Osteoblast (primary cell): ENCODE data around the gene VPS35L. TPM values are rescaled to one million over a fixed set of nuclear protein-coding genes. Genes with fewer than 3 reads are reported as not detected.
"Not testable (repeated sequence)": the region's sequence is repeated elsewhere in the genome, so short reads cannot be mapped to it uniquely, and the experiment has no call there.

Experiments
- DNase-seq: peaks from one replicate; pipeline ENCODE4 v3.0.0; 2011; ENCODE audit warnings: low spot score, mixed read lengths; ENCODE audit not compliant: insufficient read length; ENCODE audit errors: missing footprints
- H2AFZ ChIP-seq: 2 replicates; pipeline ENCODE4 v1.6.0; 2011; ENCODE audit warnings: mild to moderate bottlenecking, low read length
- H3K27ac ChIP-seq: 2 replicates; pipeline ENCODE4 v1.5.1; 2011; ENCODE audit warnings: mild to moderate bottlenecking, low read depth, low read length, moderate library complexity
- H3K27me3 ChIP-seq: 2 replicates; pipeline ENCODE4 v1.6.0; 2012; ENCODE audit warnings: mild to moderate bottlenecking, control low read depth, inconsistent platforms, low read length, moderate library complexity; ENCODE audit not compliant: insufficient read depth
- H3K36me3 ChIP-seq: 2 replicates; pipeline ENCODE4 v1.5.1; 2011; ENCODE audit warnings: mild to moderate bottlenecking, low read length, control low read depth, moderate library complexity; ENCODE audit not compliant: insufficient read depth
- H3K4me1 ChIP-seq: 2 replicates; pipeline ENCODE4 v1.5.1; 2011; ENCODE audit warnings: mild to moderate bottlenecking, low read length, control low read depth, moderate library complexity; ENCODE audit not compliant: insufficient read depth
- H3K4me2 ChIP-seq: 2 replicates; pipeline ENCODE4 v1.6.0; 2011; ENCODE audit warnings: mild to moderate bottlenecking, low read length; ENCODE audit not compliant: insufficient read depth
- H3K4me3 ChIP-seq: fragments of 200-600 bp; sonication (generic); 3 replicates; pipeline ENCODE4 v1.5.1; 2012; ENCODE audit warnings: mild to moderate bottlenecking, low read length, inconsistent platforms; ENCODE audit not compliant: insufficient read depth
- H3K79me2 ChIP-seq: 2 replicates; pipeline ENCODE4 v1.6.0; 2012; ENCODE audit warnings: mild to moderate bottlenecking, low read length, control low read depth, inconsistent platforms; ENCODE audit not compliant: insufficient read depth
- H3K9me3 ChIP-seq: 2 replicates; pipeline ENCODE4 v1.5.1; 2011; ENCODE audit warnings: low read depth, low read length, control low read depth
- H4K20me1 ChIP-seq: 2 replicates; pipeline ENCODE4 v1.6.0; 2012; ENCODE audit warnings: mild to moderate bottlenecking, low read length, control low read depth; ENCODE audit not compliant: insufficient read depth
- CTCF ChIP-seq: IDR thresholded peaks from 2 replicates; pipeline ENCODE4 v1.5.1; 2011; ENCODE audit warnings: mild to moderate bottlenecking, low read depth, low read length, moderate library complexity; ENCODE audit errors: extremely low read depth
- total RNA-seq: library from RNA; depleted of rRNA; stranded (reverse); fragments of >200 nt; gene quantifications from 2 replicates; pipeline ENCODE4 v1.2.3, GENCODE V29; 2012

The VPS35L gene
- total RNA-seq, 1 donor: 64.8 TPM

- no peak for DNase-seq
- TF ChIP-seq CTCF: no peak
- Histone ChIP-seq H2AFZ (no peak overlapping the region), H4K20me1 (no peaks in the 10 kb centered on the region), H3K27ac (no peak overlapping the region), H3K79me2 (no peaks in the 10 kb centered on the region), H3K4me1 (no peaks in the 10 kb centered on the region), H3K36me3 (peaks cover 4% of the 10 kb centered on the region), H3K4me2 (no peak overlapping the region), H3K27me3 (no peaks in the 10 kb centered on the region), H3K4me3 (no peak overlapping the region), H3K9me3 (no peaks in the 10 kb centered on the region)
These were observed 104.1 kb downstream of the VPS35L start for GRCh38 chr16:19659554-19659953.

GRCh38 chr16:19660432-19660831, 104.9 kb downstream of the VPS35L start:
- Histone ChIP-seq H4K20me1 (no peaks in the 10 kb centered on the region), H3K4me1 (no peaks in the 10 kb centered on the region), H3K27ac (no peak overlapping the region), H3K36me3 (peaks cover 4% of the 10 kb centered on the region), H3K27me3 (no peaks in the 10 kb centered on the region), H3K9me3 (no peaks in the 10 kb centered on the region), H3K4me2 (no peak overlapping the region), H2AFZ (no peak overlapping the region), H3K79me2 (no peaks in the 10 kb centered on the region), H3K4me3 (no peak overlapping the region)
- no peak for TF ChIP-seq CTCF
- DNase-seq: no peak

- DNase-seq: no peak
- no peak overlapping the region for H3K27ac ChIP-seq
- H3K9me3 ChIP-seq: no peaks in the 10 kb centered on the region
- TF ChIP-seq CTCF: no peak
- no peak overlapping the region for H2AFZ ChIP-seq
- no peaks in the 10 kb centered on the region for H3K79me2 ChIP-seq
- H4K20me1 ChIP-seq: no peaks in the 10 kb centered on the region
- H3K4me2 ChIP-seq: no peak overlapping the region
- H3K36me3 ChIP-seq: no peaks in the 10 kb centered on the region
- H3K27me3 ChIP-seq: no peaks in the 10 kb centered on the region
- no peaks in the 10 kb centered on the region for H3K4me1 ChIP-seq
- H3K4me3 ChIP-seq: no peak overlapping the region
These were observed 106.8 kb downstream of the VPS35L start for GRCh38 chr16:19662351-19662750.

GRCh38 chr16:19664166-19664565, 108.7 kb downstream of the VPS35L start:
- H3K9me3 ChIP-seq: no peaks in the 10 kb centered on the region
- H3K4me3 ChIP-seq: no peak overlapping the region
- no peak for DNase-seq
- no peak overlapping the region for H2AFZ ChIP-seq
- no peaks in the 10 kb centered on the region for H3K79me2 ChIP-seq
- TF ChIP-seq CTCF: no peak
- no peaks in the 10 kb centered on the region for H3K36me3 ChIP-seq
- H4K20me1 ChIP-seq: no peaks in the 10 kb centered on the region
- H3K27ac ChIP-seq: no peak overlapping the region
- H3K4me2 ChIP-seq: no peak overlapping the region
- no peaks in the 10 kb centered on the region for H3K27me3 ChIP-seq
- H3K4me1 ChIP-seq: no peaks in the 10 kb centered on the region

GRCh38 chr16:19665313-19665712, 109.8 kb downstream of the VPS35L start:
- H3K4me3 ChIP-seq, H3K27me3 ChIP-seq, H4K20me1 ChIP-seq: not testable (repeated sequence)

More at GRCh38 chr16:19665313-19665712, 109.8 kb downstream of the VPS35L start:
- H2AFZ ChIP-seq, H3K27ac ChIP-seq, H3K9me3 ChIP-seq, H3K4me1 ChIP-seq, DNase-seq, H3K79me2 ChIP-seq, H3K4me2 ChIP-seq, H3K36me3 ChIP-seq: not testable (repeated sequence)
